IMR-90 (cell line): ENCODE data around the gene EIF2S1. TPM values are rescaled to one million over a fixed set of nuclear protein-coding genes. Genes with fewer than 3 reads are reported as not detected.

Experiments used
- ATAC-seq: fragments of 200-7000 bp; cut with Tn5 transposase; 2 replicates; pipeline ENCODE4 v1.9.1; 2020; ENCODE audit warnings: low read depth, mild to moderate bottlenecking, moderate library complexity
- BruUV-seq: library from RNA; stranded (reverse); fragments of 400-500 nt; replicated peaks from 2 replicates; lab custom pipeline; 2021; lab: Mats Ljungman, UMichigan
- CTCF ChIA-PET: fragments of 300-600 bp; formaldehyde crosslinking; extraction: SDS; loops from one replicate; lab custom pipeline; 2021; ENCODE audit warnings: antibody characterized with exemption; lab: Yijun Ruan, JAX
- POLR2A ChIA-PET: fragments of 300-600 bp; sonication (Branson Sonifier 250); formaldehyde crosslinking; loops from one replicate; lab custom pipeline; 2022; ENCODE audit warnings: antibody characterized with exemption; ENCODE audit not compliant: unreplicated experiment; lab: Charles Lee
- DNase-seq: peaks from one replicate; pipeline ENCODE4 v3.0.0; 2013
- H2AFZ ChIP-seq: replicated peaks from 2 replicates; pipeline ENCODE3; 2013; ENCODE audit warnings: low read length, mild to moderate bottlenecking; ENCODE audit not compliant: poor library complexity
- H2AK5ac ChIP-seq: 2 replicates; pipeline ENCODE4 v1.6.1; 2013; ENCODE audit warnings: low read depth, low read length, inconsistent platforms
- H2AK9ac ChIP-seq: replicated peaks from 2 replicates; pipeline ENCODE3; 2013; ENCODE audit warnings: mild to moderate bottlenecking, low read depth, low read length, moderate library complexity; ENCODE audit not compliant: poor library complexity
- H2BK120ac ChIP-seq: 2 replicates; pipeline ENCODE4 v1.6.1; 2013; ENCODE audit warnings: low read depth, low read length, inconsistent platforms
- H2BK15ac ChIP-seq: 3 replicates; pipeline ENCODE4 v1.6.1; 2013; ENCODE audit warnings: low read depth, low read length, inconsistent platforms
- H2BK20ac ChIP-seq: 2 replicates; pipeline ENCODE4 v1.6.1; 2013; ENCODE audit warnings: low read depth, mild to moderate bottlenecking, inconsistent platforms, low read length, moderate library complexity
- H2BK5ac ChIP-seq: 2 replicates; pipeline ENCODE4 v1.6.1; 2013; ENCODE audit warnings: mild to moderate bottlenecking, low read depth, low read length, inconsistent platforms; ENCODE audit not compliant: poor library complexity, severe bottlenecking
- H3K14ac ChIP-seq: replicated peaks from 2 replicates; pipeline ENCODE4 v1.6.1; 2013; ENCODE audit warnings: low read depth, low read length, inconsistent platforms
- H3K18ac ChIP-seq: 2 replicates; pipeline ENCODE4 v1.6.1; 2013; ENCODE audit warnings: low read depth, low read length, control low read depth
- H3K23ac ChIP-seq: 2 replicates; pipeline ENCODE4 v1.6.1; 2013; ENCODE audit warnings: low read depth, low read length, inconsistent platforms
- H3K27ac ChIP-seq: 2 replicates; pipeline ENCODE4 v1.5.1; 2013; ENCODE audit warnings: mild to moderate bottlenecking, control low read depth, low read length; ENCODE audit not compliant: insufficient read depth
- H3K27me3 ChIP-seq: 2 replicates; pipeline ENCODE4 v1.6.1; 2013; ENCODE audit warnings: low read length; ENCODE audit not compliant: control insufficient read depth, insufficient read depth
- H3K36me3 ChIP-seq: 2 replicates; pipeline ENCODE4 v1.6.1; 2013; ENCODE audit warnings: low read length, mixed read lengths; ENCODE audit not compliant: control insufficient read depth, insufficient read depth
- H3K4ac ChIP-seq: 2 replicates; pipeline ENCODE4 v1.6.1; 2013; ENCODE audit warnings: low read depth, low read length, inconsistent platforms
- H3K4me1 ChIP-seq: 2 replicates; pipeline ENCODE4 v1.6.1; 2013; ENCODE audit warnings: low read length, mixed read lengths; ENCODE audit not compliant: control insufficient read depth, insufficient read depth
- H3K4me2 ChIP-seq: 2 replicates; pipeline ENCODE4 v1.6.1; 2013; ENCODE audit warnings: low read depth, mild to moderate bottlenecking, control low read depth, low read length, moderate library complexity
- H3K4me3 ChIP-seq: 2 replicates; pipeline ENCODE4 v1.5.1; 2013; ENCODE audit warnings: low read depth, mild to moderate bottlenecking, control low read depth, low read length, moderate library complexity; ENCODE audit not compliant: insufficient read depth
- H3K56ac ChIP-seq: 2 replicates; pipeline ENCODE4 v1.6.1; 2013; ENCODE audit warnings: low read length, inconsistent platforms; ENCODE audit not compliant: insufficient read depth; ENCODE audit errors: extremely low read depth
- H3K79me1 ChIP-seq, 2 experiments: 2 replicates each; pipeline ENCODE4 v1.6.1; 2013; ENCODE audit warnings: low read length in 2 of 2, inconsistent platforms in 1 of 2, low read depth in 1 of 2
- H3K9ac ChIP-seq: 2 replicates; pipeline ENCODE4 v1.6.1; 2013; ENCODE audit warnings: low read depth, low read length, control low read depth
- H3K9me1 ChIP-seq: 2 replicates; pipeline ENCODE4 v1.6.1; 2013; ENCODE audit warnings: low read length, inconsistent platforms; ENCODE audit not compliant: insufficient read depth
- H3K9me3 ChIP-seq: 2 replicates; pipeline ENCODE4 v1.6.1; 2013; ENCODE audit warnings: low read length; ENCODE audit not compliant: control insufficient read depth, insufficient read depth
- H4K20me1 ChIP-seq: 2 replicates; pipeline ENCODE4 v1.6.1; 2013; ENCODE audit warnings: low read length, inconsistent platforms; ENCODE audit not compliant: insufficient read depth
- H4K5ac ChIP-seq: 2 replicates; pipeline ENCODE4 v1.6.1; 2013; ENCODE audit warnings: mild to moderate bottlenecking, low read depth, low read length, control low read depth
- H4K8ac ChIP-seq, 2 experiments: 2 replicates each; pipeline ENCODE4 v1.6.1; 2013; ENCODE audit warnings: low read depth in 2 of 2, low read length in 2 of 2, control low read depth in 1 of 2, inconsistent platforms in 1 of 2
- H4K91ac ChIP-seq: 2 replicates; pipeline ENCODE4 v1.6.1; 2013; ENCODE audit warnings: low read depth, low read length, inconsistent platforms; ENCODE audit not compliant: insufficient read depth
- BHLHE40 ChIP-seq: fragments of 150-350 bp; IDR thresholded peaks from 2 replicates; pipeline ENCODE4 v1.6.1; 2016; ENCODE audit warnings: mild to moderate bottlenecking, low read depth, low read length
- CEBPB ChIP-seq: IDR thresholded peaks from 2 replicates; pipeline ENCODE4 v1.6.1; 2012; ENCODE audit warnings: low read depth, low read length, improper control_type of control experiment
- CHD1 ChIP-seq: IDR thresholded peaks from 2 replicates; pipeline ENCODE4 v1.6.1; 2012; ENCODE audit warnings: low read depth, low read length, improper control_type of control experiment
- CTCF ChIP-seq: conservative IDR thresholded peaks from 2 replicates; pipeline ENCODE4 v1.5.1; 2012; ENCODE audit warnings: mild to moderate bottlenecking, low read depth, low read length, improper control_type of control experiment
- ELK1 ChIP-seq: fragments of 150-350 bp; IDR thresholded peaks from 2 replicates; pipeline ENCODE4 v1.6.1; 2016; ENCODE audit warnings: low read depth, mild to moderate bottlenecking, low read length, moderate library complexity, borderline replicate concordance
- FOS ChIP-seq: fragments of 150-350 bp; IDR thresholded peaks from 2 replicates; pipeline ENCODE4 v1.6.1; 2016; ENCODE audit warnings: low read depth, low read length
- MAFK ChIP-seq: IDR thresholded peaks from 2 replicates; pipeline ENCODE4 v1.6.1; 2012; ENCODE audit warnings: low read depth, low read length, improper control_type of control experiment
- MAZ ChIP-seq: IDR thresholded peaks from 2 replicates; pipeline ENCODE4 v1.6.1; 2012; ENCODE audit warnings: low read depth, mild to moderate bottlenecking, low read length, improper control_type of control experiment, moderate library complexity, borderline replicate concordance
- MXI1 ChIP-seq: IDR thresholded peaks from 2 replicates; pipeline ENCODE4 v1.6.1; 2012; ENCODE audit warnings: low read depth, mild to moderate bottlenecking, low read length, moderate library complexity, borderline replicate concordance
- NFE2L2 ChIP-seq: fragments of 150-350 bp; IDR thresholded peaks from 2 replicates; pipeline ENCODE4 v1.6.1; 2016; ENCODE audit warnings: low read depth, mild to moderate bottlenecking, low read length
- POLR2A ChIP-seq: IDR thresholded peaks from 2 replicates; pipeline ENCODE4 v1.6.1; 2012; ENCODE audit warnings: mild to moderate bottlenecking, low read depth, low read length
- RAD21 ChIP-seq: IDR thresholded peaks from 2 replicates; pipeline ENCODE4 v1.6.1; 2012; ENCODE audit warnings: low read length, improper control_type of control experiment
- RCOR1 ChIP-seq: IDR thresholded peaks from 2 replicates; pipeline ENCODE4 v1.6.1; 2012; ENCODE audit warnings: mild to moderate bottlenecking, low read length, improper control_type of control experiment; ENCODE audit not compliant: insufficient replicate concordance
- RFX5 ChIP-seq: IDR thresholded peaks from 2 replicates; pipeline ENCODE4 v1.8.0; 2012; ENCODE audit warnings: low read depth, mild to moderate bottlenecking, low read length, moderate library complexity
- SMC3 ChIP-seq: fragments of 150-350 bp; IDR thresholded peaks from 2 replicates; pipeline ENCODE4 v1.6.1; 2016; ENCODE audit warnings: low read depth, mild to moderate bottlenecking, antibody characterized with exemption, low read length, moderate library complexity
- USF2 ChIP-seq: fragments of 150-350 bp; IDR thresholded peaks from 2 replicates; pipeline ENCODE4 v1.6.1; 2017; ENCODE audit warnings: mild to moderate bottlenecking, antibody characterized with exemption, low read length, low read depth
- WGBS, 2 experiments: methylation state at CpG; one replicate each; pipeline versions ENCODE4 v1.1.5 to v1.1.7; 2013; ENCODE audit warnings: missing lambda C conversion rate in 2 of 2; ENCODE audit not compliant: insufficient read length in 1 of 2; ENCODE audit errors: extremely low coverage in 2 of 2; 5-methylcytosine and 5-hydroxymethylcytosine counted together
- dilution Hi-C: fragments of 300-500 bp; cut with HindIII; formaldehyde crosslinking; loops from one replicate; pipeline ENCODE4 v1.14.3; 2018; ENCODE audit warnings: low sequenced_read_pairs; ENCODE audit not compliant: unreplicated experiment
- in situ Hi-C: fragments of 300-500 bp; cut with MboI; formaldehyde crosslinking; loops from 3 replicates; pipeline ENCODE4 v1.14.3; 2019; ENCODE audit warnings: low sequenced_read_pairs, inconsistent platforms, mixed read lengths
- intact Hi-C: fragments of 100-400 bp; cut with micrococcal nuclease; formaldehyde crosslinking; loops from 2 replicates; pipeline ENCODE4 v1.10.0; 2022
- polyA plus RNA-seq, 3 experiments: library from polyadenylated mRNA; depleted of rRNA; stranded (reverse); fragments of >200 nt; gene quantifications; 2 replicates each; pipeline ENCODE4 v1.2.3, GENCODE V29; 2012; ENCODE audit warnings: low replicate concordance in 1 of 3
- total RNA-seq: library from RNA; depleted of rRNA; stranded (reverse); fragments of >200 nt; gene quantifications from 2 replicates; pipeline ENCODE4 v1.2.3, GENCODE V29; 2012

EIF2S1 gene
- total and polyA plus RNA-seq, 2 of the 4 experiments (the other 2 are of a cell fraction) = 57.9 to 125 TPM

- Histone ChIP-seq H3K9me1 (peaks cover 3% of the 10 kb centered on the region; the same call in 1 of the 2 replicates), H4K20me1 (no peaks in the 10 kb centered on the region), H3K27me3 (peaks cover 3% of the 10 kb centered on the region; the same call in 1 of the 2 replicates), H3K4me2 (no peak overlapping the region), H3K56ac (no peak overlapping the region), H2BK5ac (no peak overlapping the region), H3K23ac (no peak overlapping the region), H2AK5ac (no peak overlapping the region; the same call in 1 of the 2 replicates), H3K4me3 (no peak overlapping the region), H3K36me3 (no peaks in the 10 kb centered on the region), H3K79me1 (no peaks in the 10 kb centered on the region), H2AK9ac (no peak overlapping the region), H2BK120ac (no peak overlapping the region), H3K9me3 (no peaks in the 10 kb centered on the region), H3K14ac (no peak overlapping the region), H3K9ac (no peak overlapping the region), H2BK15ac (no peak overlapping the region), H3K4ac (no peak overlapping the region), H4K8ac (no peak overlapping the region), H3K4me1 (no peaks in the 10 kb centered on the region), H4K91ac (no peak overlapping the region), H3K27ac (no peak overlapping the region), H3K18ac (no peak overlapping the region), H2AFZ (no peak overlapping the region), H4K5ac (no peak overlapping the region), H2BK20ac (no peak overlapping the region; the same call in 1 of the 2 replicates)
- ATAC-seq = no peak
- ChIA-PET POLR2A (interaction anchor here (0.6 kb wide), 1 partner anchor 174 kb away, joined by 4 read pairs; no protein-coding TSS in a partner anchor), CTCF (no interaction called here)
- no TSS peak for BruUV-seq
- in situ Hi-C loops = no loop called here
- no peak for DNase-seq
- TF ChIP-seq MAZ (no peak), RCOR1 (no peak), POLR2A (no peak), RAD21 (no peak), RFX5 (no peak), CHD1 (no peak), ELK1 (no peak), SMC3 (no peak), CEBPB (no peak), MAFK (no peak), BHLHE40 (no peak), MXI1 (no peak), USF2 (no peak), CTCF (no peak), FOS (no peak), NFE2L2 (no peak)
- intact Hi-C loops = no loop called here
- dilution Hi-C loops = no loop called here
- WGBS, 2 experiments = no CpG with 5 or more reads among the region's 9 CpGs
These were observed 37.4 kb downstream of the EIF2S1 start for GRCh38 chr14:67397536-67397935.
